Loucy (cell line): ENCODE measurements around the gene OR2K2.

ENCODE experiments used
- H2AFZ ChIP-seq: fragments of 200-600 bp; sonication (generic); 2 replicates; pipeline ENCODE4 v1.6.0; 2016; ENCODE audit warnings: antibody characterized with exemption, mild to moderate bottlenecking, low read length, moderate library complexity
- H3F3A ChIP-seq: fragments of 200-600 bp; 2 replicates; pipeline ENCODE4 v1.6.0; 2016; ENCODE audit warnings: antibody characterized with exemption, low read depth, mild to moderate bottlenecking
- H3K27me3 ChIP-seq: fragments of 200-600 bp; sonication (generic); 2 replicates; pipeline ENCODE4 v1.6.1; 2014; ENCODE audit warnings: low read length, mild to moderate bottlenecking; ENCODE audit not compliant: insufficient read depth, poor library complexity, severe bottlenecking
- H3K36me3 ChIP-seq: fragments of 200-600 bp; sonication (generic); 2 replicates; pipeline ENCODE4 v1.6.1; 2016; ENCODE audit warnings: low read length; ENCODE audit not compliant: insufficient read depth
- H3K4me1 ChIP-seq: fragments of 200-600 bp; sonication (generic); 2 replicates; pipeline ENCODE4 v1.5.1; 2014; ENCODE audit warnings: low read length, mild to moderate bottlenecking; ENCODE audit not compliant: insufficient read depth, poor library complexity, severe bottlenecking
- H3K4me2 ChIP-seq: fragments of 200-600 bp; sonication (generic); 2 replicates; pipeline ENCODE4 v1.6.0; 2014; ENCODE audit warnings: antibody characterized with exemption, low read length, low read depth, mild to moderate bottlenecking; ENCODE audit not compliant: poor library complexity, severe bottlenecking
- H3K4me3 ChIP-seq: fragments of 200-600 bp; sonication (generic); 2 replicates; pipeline ENCODE4 v1.5.1; 2014; ENCODE audit warnings: low read length, mild to moderate bottlenecking, mixed read lengths; ENCODE audit not compliant: poor library complexity, severe bottlenecking
- H3K79me2 ChIP-seq: fragments of 200-600 bp; sonication (generic); 2 replicates; pipeline ENCODE4 v1.6.1; 2014; ENCODE audit warnings: low read length; ENCODE audit not compliant: insufficient read depth
- H3K9ac ChIP-seq: fragments of 200-600 bp; sonication (generic); 2 replicates; pipeline ENCODE4 v1.6.0; 2014; ENCODE audit warnings: mild to moderate bottlenecking, low read depth, low read length, moderate library complexity; ENCODE audit not compliant: poor library complexity, severe bottlenecking
- H3K9me2 ChIP-seq: fragments of 200-600 bp; sonication (generic); replicated peaks from 2 replicates; pipeline ENCODE4 v1.6.1; 2016; ENCODE audit warnings: low read depth, low read length, mixed read lengths
- H3K9me3 ChIP-seq: fragments of 200-600 bp; sonication (generic); 2 replicates; pipeline ENCODE4 v1.6.1; 2014; ENCODE audit warnings: mild to moderate bottlenecking, antibody characterized with exemption, low read length, low read depth; ENCODE audit not compliant: insufficient read depth
- H4K20me1 ChIP-seq: fragments of 200-600 bp; sonication (generic); 2 replicates; pipeline ENCODE4 v1.6.0; 2014; ENCODE audit warnings: antibody characterized with exemption, low read length, mild to moderate bottlenecking; ENCODE audit not compliant: insufficient read depth, poor library complexity, severe bottlenecking
- EZH2phosphoT487 ChIP-seq: fragments of 200-600 bp; IDR thresholded peaks from 2 replicates; pipeline ENCODE4 v1.6.1; 2018; ENCODE audit warnings: antibody characterized with exemption, mild to moderate bottlenecking, moderate library complexity, borderline replicate concordance
- TF ChIP-seq, protein P1 (sequence below): fragments of 200-600 bp; sonication (generic); conservative IDR thresholded peaks from 2 replicates; pipeline ENCODE4 v1.5.1; 2014; ENCODE audit warnings: mild to moderate bottlenecking, antibody characterized with exemption, low read length

OR2K2 gene, protein sequence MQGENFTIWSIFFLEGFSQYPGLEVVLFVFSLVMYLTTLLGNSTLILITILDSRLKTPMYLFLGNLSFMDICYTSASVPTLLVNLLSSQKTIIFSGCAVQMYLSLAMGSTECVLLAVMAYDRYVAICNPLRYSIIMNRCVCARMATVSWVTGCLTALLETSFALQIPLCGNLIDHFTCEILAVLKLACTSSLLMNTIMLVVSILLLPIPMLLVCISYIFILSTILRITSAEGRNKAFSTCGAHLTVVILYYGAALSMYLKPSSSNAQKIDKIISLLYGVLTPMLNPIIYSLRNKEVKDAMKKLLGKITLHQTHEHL

DNA sequence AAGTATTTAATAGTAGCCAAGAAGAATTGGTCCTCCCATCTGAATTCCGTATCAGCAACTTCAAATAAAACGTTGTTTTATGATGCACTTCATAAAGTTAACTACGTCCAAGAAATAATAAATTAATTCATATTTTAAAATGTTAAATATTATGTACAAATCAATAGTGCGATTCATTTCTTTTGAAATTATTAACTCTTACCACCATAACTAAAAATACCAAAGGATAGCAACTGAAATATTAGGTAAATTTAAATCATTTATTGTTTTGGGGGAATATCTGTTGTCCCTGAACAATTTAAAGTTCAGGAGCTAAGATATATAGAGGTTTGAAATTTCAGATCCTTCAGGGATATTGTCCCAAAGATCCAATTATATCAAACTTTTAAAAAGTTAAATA lies at the start of gene OR2K2:
TSS of gene OR2K2 (minus strand) at position 101 of the 400 bp plus-strand sequence. CDS start 1,791 bp downstream, outside the sequence.
- H3K9me3 ChIP-seq = no peaks in the 10 kb centered on the region
- peaks cover 6% of the 10 kb centered on the region for H3K27me3 ChIP-seq
- H3K36me3 ChIP-seq = no peaks in the 10 kb centered on the region
- H3K4me1 ChIP-seq = no peaks in the 10 kb centered on the region
- no peaks in the 10 kb centered on the region for H4K20me1 ChIP-seq
- no peak for TF ChIP-seq EZH2phosphoT487
- TF ChIP-seq, protein P1, sequence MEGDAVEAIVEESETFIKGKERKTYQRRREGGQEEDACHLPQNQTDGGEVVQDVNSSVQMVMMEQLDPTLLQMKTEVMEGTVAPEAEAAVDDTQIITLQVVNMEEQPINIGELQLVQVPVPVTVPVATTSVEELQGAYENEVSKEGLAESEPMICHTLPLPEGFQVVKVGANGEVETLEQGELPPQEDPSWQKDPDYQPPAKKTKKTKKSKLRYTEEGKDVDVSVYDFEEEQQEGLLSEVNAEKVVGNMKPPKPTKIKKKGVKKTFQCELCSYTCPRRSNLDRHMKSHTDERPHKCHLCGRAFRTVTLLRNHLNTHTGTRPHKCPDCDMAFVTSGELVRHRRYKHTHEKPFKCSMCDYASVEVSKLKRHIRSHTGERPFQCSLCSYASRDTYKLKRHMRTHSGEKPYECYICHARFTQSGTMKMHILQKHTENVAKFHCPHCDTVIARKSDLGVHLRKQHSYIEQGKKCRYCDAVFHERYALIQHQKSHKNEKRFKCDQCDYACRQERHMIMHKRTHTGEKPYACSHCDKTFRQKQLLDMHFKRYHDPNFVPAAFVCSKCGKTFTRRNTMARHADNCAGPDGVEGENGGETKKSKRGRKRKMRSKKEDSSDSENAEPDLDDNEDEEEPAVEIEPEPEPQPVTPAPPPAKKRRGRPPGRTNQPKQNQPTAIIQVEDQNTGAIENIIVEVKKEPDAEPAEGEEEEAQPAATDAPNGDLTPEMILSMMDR = no peak
- no peaks in the 10 kb centered on the region for H3K9me2 ChIP-seq
- no peak within 1 kb of the TSS for H3K4me2 ChIP-seq
- no peak within 1 kb of the TSS for H3K9ac ChIP-seq
- H3F3A ChIP-seq = no peaks in the 10 kb centered on the region
- no peak within 1 kb of the TSS for H3K4me3 ChIP-seq
- no peak within 1 kb of the TSS for H2AFZ ChIP-seq
- H3K79me2 ChIP-seq = no peaks in the 10 kb centered on the region

DNA sequence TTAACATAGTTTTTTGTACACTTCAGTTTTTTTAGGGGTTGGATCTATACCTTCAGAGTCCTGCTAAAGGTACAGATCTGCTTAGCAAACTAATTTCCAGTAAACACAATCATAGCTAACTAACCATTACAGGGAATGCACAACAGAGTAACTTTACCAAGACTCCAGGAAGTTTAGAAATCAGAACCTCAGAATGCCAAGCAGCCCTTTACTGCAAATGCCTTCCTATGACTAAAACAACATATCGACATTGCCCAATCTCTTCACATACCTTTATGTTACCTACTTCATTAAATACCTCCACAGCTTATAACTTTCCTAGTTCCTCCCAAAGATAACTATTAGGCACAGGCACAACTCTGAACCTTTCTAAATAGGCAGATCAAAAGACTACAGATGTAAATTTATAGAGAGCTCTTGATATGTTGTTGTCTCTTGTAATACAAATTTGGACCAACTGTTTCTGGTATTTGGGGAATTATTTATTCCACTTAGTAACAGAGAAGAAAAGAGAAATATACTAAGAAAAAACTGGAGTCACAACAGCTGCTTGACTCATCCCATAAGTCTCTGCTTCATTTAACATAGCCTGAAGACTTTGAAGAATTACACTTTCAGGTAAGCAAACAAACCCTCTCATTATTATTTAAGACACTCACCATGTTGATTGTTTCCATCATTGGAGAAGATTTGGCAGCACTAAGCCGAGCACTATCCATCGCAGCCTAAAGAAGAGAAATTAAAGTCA lies 46.0 kb upstream of the OR2K2 start:
- no peak overlapping the region for H2AFZ ChIP-seq
- H3K4me2 ChIP-seq = no peak overlapping the region
- no peaks in the 10 kb centered on the region for H3K27me3 ChIP-seq
- H3K9ac ChIP-seq = no peak overlapping the region
- no peak overlapping the region for H3K4me3 ChIP-seq
- H3K9me2 ChIP-seq = no peaks in the 10 kb centered on the region
- H3F3A ChIP-seq = no peaks in the 10 kb centered on the region
- H3K9me3 ChIP-seq = no peaks in the 10 kb centered on the region
- no peaks in the 10 kb centered on the region for H4K20me1 ChIP-seq
- peaks cover 13% of the 10 kb centered on the region; the same call in 1 of the 2 replicates for H3K36me3 ChIP-seq
- H3K79me2 ChIP-seq = no peaks in the 10 kb centered on the region
- no peak for TF ChIP-seq EZH2phosphoT487
- TF ChIP-seq, protein P1 = no peak
- H3K4me1 ChIP-seq = no peaks in the 10 kb centered on the region

DNA sequence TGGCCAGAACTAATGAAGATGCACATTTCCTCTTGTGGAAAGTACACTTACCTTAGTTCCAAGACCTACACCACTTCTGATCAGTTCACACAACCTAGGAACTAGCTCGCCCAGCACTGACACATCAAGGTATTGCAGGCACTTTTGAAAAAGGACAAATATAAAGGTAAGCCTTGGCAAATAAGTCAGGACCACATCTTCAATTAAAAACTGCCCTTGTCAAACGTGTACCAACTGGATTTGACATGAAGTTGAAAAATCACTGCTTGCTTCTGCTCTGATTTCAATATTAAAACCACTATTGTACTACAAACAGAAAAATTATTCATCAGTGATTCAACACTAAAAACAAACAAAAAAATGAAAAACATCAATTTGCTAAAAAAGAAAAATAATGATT lies 45.0 kb upstream of the OR2K2 start:
- H3K9ac ChIP-seq = no peak overlapping the region
- H3K4me2 ChIP-seq = no peak overlapping the region
- no peaks in the 10 kb centered on the region for H3K9me3 ChIP-seq
- H3K4me3 ChIP-seq = no peak overlapping the region
- no peaks in the 10 kb centered on the region for H4K20me1 ChIP-seq
- peaks cover 16% of the 10 kb centered on the region; the same call in 1 of the 2 replicates for H3K36me3 ChIP-seq
- H3K9me2 ChIP-seq = no peaks in the 10 kb centered on the region
- TF ChIP-seq EZH2phosphoT487 = no peak
- no peaks in the 10 kb centered on the region for H3K79me2 ChIP-seq
- H3F3A ChIP-seq = no peaks in the 10 kb centered on the region
- H3K4me1 ChIP-seq = no peaks in the 10 kb centered on the region
- H3K27me3 ChIP-seq = no peaks in the 10 kb centered on the region
- no peak overlapping the region for H2AFZ ChIP-seq
